HG03108 (cell line): ENCODE data around the gene RHOBTB1.
"Not testable (repeated sequence)": the region's sequence is repeated elsewhere in the genome, so short reads cannot be mapped to it uniquely, and the experiment has no call there.

ENCODE experiments used
- ATAC-seq: cut with Tn5 transposase; IDR thresholded peaks from one replicate; pipeline ENCODE4 v1.9.1; 2021; ENCODE audit warnings: moderate library complexity; ENCODE audit not compliant: unreplicated experiment

RHOBTB1 gene

DNA sequence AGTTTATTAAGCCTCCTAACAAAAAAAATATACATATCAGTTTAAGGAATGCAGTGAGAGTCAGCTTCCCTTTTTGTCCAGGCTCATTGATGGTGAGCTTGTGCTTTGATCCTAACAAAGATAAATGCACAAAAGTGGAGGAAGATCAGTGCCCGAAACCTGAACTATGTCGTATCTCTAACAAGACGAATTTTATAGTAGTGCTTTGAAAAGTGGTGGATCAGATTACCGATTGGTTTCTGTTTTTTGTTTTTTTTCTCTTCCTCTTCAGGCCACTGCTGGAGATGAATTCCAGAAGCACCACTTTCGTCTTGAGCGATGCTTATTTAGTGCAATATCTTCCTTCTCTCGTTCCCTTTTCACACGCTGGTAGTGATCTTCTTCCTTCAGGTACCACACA lies 72.8 kb downstream of the RHOBTB1 start:
- ATAC-seq, result no peak

DNA sequence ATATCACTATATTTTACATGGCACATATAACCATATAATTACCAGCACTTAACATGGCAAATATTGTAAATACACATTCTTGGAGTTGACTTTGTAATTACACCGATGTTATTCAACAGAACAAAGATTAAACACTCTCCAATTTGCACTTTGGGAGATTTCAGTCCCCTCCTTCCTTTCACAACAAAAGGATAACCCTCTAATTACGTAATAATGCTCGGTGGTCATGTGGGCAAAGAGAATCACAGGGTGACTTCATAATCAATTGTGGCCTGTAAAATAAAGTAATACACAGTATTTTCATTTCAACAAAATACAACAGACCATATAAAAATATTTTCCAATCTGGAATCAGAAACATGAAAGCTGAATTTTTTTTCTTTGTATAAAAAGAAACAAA lies 73.2 kb downstream of the RHOBTB1 start:
- ATAC-seq, result no peak

DNA sequence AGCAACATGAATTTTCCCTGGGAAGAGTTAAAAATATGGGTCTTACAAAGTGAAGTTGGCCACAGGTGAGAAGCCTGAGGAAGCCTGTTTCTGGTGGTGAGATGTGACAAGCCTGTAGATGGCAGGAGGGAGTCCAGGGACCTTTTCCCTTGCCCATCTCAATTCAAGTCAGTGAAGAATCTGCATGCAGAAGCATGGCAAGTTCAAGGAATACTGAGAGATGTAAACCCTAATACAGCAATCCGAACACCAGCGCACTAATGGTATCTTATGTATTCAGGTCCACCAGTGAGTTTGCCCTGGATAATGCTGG lies 73.6 kb downstream of the RHOBTB1 start:
- ATAC-seq, result no peak

DNA sequence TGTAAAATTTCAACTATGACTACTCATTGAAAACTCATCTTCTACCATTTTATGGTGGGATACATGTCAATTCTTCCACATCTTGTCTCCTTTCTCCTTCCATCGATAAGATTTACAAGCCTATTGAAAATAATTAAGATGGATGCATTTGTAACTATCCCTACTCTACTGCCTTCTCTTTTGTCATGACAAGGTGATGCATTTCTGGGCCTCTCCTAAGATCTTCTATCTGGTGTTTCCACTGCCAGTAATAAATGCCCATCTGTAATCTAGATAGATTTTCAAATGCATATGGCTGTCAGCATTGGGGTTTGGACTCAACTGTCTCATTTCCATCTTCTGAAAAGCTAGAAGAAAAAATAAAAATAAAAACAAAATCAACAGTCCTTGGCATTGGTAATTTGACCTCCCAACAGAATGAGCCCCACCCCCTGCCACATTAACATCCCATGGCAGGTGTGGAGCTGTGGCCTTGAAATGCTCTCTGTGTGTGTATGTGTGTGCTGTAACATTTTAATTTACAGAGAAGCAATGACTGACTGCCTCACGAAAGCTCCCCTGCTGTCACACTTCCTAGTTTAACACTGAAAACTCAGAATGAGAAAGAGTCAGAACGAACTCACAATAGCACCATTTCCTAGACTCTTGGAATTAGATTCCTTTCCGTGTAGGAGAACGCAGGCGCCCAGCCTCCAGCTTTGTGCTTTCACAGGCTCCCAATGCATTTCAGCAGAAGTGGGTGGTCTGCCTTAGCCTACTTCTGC lies 74.2 kb downstream of the RHOBTB1 start:
- ATAC-seq, result no peak

DNA sequence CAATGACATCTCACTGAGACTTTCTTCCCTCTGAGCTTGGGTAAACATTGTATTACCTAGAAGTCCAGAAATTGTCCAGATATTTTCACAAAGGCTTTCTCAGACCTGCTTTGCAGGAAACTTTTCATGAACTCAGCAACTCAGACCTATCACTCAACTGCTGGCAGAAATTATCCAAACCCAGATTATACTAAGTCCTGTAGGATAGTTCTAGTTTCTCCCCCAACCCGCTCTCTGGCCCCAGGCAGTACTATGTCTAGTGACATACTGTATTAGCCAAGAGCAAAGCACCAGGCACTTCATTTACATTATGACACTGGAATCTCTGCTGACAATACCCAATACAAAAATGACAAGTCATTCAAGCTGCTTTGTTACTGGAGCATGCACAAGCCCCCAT lies 75.0 kb downstream of the RHOBTB1 start:
- no peak for ATAC-seq

DNA sequence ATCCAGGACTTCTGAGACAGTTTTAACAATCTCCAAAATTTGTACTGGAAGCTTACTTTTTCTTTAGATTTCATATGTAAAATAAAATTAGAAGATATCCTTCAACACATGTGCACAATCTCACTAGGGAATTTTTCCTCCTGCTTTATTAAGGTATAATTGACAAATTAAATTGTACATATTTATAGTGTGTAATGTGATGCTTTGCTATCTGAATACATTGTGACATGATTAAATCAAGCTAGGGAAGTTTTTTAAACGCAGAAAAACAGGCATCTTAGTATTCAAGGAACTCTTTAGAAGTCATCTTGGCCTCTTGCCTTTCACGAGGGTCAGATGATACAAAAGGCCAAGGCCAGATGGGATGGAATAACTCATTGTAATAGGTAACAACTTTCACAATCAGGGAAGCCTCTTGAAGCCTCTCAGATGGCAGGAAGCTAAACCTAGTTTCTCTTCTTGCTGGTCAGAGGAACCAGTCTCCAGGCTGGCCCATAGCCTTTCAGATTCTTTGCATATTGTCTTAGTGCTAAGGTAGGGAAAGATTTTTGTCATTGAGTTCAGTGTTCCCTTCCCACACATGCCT lies 78.7 kb downstream of the RHOBTB1 start:
- ATAC-seq, result no peak

DNA sequence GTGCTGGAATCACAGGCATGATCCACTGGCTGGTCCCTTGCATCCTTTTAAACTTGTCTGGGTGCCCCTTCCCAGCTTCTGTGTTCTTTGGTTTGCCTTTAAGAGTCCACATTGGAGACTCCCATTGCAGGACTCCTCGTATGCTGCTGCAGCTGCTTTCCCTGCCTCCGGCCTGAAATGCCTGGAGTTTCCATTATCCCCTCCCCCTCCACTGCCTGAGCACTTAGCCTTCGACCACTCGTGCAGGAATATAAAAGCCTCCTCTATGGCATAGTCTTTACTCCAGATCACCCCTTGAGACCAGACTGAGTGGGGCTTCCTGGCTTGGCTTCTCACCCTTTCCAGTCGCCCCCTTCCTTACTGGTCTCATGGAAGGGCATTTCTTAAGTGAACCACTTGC lies 80.2 kb downstream of the RHOBTB1 start:
- no peak for ATAC-seq

DNA sequence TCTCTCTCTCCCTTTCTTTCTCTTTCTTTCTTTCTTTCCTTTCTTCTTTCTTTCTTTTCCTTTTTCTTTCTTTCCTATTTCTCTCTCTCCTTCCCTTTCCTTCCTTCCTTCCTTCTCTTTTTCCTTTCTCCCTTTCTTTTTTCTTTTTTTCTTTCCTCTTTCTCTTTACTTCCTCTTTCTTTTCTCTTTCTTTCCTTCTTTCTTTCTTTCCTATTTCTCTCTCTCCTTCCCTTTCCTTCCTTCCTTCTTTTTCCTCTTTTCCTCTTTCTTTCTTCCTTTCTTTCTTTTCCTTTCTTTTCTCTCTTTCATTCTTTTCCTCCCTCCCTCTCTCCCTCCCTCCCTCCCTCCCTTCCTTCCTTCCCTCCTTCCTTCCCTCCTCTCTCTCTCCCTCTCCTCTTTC lies 81.5 kb downstream of the RHOBTB1 start:
- no peak for ATAC-seq

DNA sequence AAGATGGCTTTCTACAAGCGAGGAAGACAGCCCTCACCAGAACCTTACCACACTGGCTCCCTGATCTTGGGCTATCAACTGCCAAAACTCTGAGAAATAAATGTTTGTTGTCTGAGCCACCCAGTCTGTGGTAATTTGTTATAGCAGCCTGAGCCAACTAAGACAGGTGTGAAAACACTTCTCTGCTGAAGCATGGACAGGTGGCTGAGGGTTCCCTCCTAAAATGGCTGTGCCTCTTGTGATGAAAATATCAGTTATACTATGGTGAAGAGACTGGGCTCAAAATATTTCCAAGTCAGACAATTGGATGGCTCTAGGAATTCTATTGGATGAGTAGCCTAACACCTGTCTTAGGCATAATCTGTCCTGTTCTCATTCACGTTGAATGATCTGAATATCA lies 87.6 kb downstream of the RHOBTB1 start:
- no peak for ATAC-seq

DNA sequence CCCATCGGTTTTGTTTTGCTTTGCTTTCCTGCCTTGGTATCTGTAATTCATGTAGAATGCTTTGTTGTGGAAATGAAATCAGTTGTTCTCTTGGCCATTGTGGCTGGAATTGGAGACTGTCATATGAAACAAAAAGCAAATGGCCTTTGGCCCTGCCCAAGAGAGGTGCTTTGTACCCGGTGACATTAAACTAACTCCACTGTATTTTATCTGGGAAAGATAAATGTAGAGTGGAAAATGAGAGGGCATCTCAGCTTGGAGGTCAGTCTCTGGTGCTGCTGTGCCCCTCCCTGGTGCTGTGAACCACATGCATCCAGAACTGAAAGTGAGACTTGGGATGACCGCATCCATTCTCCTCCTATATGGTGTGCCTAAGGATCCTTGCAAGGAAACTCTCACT lies 90.3 kb downstream of the RHOBTB1 start:
- no peak for ATAC-seq

DNA sequence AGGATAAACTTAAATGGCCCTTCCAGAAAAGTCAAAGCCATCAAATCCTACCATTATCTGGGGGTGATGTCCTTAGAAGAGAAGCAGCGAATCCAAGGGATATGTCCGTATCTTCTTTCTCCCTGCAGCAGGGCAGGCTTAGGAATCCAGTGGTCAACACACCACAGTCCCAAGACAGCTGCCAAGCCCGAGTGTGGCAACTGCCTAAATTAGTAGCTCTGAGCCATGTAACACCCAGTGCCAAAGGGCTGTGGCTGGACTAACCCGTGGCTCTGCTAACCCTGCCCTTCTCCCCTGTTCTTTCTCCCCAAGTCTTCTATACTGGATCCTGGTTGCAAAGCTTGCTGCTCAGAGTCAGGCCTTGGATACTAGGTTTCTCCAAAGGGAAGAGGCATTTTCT lies 90.9 kb downstream of the RHOBTB1 start:
- ATAC-seq, result no peak

DNA sequence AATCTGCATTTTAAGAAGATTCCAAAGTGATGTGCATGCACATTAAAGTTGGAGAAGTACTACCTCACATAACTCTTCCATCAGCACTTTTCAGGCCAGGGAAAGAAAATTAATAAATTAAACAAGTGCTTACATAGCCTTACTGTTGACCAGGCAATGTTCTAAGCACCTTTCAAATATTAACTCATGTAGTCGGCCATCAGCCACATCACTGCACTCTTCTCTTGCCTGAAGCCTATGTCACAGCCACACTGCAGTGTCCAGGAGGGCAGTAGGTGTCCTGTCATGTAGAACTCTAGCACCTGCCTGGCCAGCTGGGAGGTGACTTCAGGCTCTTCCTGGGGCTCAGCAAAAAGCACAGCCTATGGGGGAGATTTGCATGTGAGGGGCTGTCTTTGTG lies 94.2 kb downstream of the RHOBTB1 start:
- ATAC-seq, result no peak

DNA sequence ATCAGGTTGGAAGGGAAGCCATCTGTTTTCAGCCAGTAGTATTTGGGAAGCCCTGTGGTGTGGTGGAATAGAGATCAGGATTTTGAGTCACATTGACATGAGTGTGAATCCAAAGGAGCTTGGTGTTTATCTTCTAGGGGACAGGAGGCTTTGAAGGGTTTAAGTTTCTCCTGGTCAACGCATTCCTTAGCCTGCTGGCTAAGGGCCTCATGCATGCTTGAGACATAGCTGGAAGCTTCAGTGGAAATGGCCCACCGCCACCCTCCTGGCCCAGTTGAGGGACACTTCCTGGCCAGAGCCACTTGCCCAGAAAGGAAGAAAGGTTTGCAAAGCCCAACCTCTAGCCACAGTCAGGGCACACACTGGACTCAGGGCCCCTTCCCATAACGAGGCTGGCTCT lies 94.8 kb downstream of the RHOBTB1 start:
- no peak for ATAC-seq

DNA sequence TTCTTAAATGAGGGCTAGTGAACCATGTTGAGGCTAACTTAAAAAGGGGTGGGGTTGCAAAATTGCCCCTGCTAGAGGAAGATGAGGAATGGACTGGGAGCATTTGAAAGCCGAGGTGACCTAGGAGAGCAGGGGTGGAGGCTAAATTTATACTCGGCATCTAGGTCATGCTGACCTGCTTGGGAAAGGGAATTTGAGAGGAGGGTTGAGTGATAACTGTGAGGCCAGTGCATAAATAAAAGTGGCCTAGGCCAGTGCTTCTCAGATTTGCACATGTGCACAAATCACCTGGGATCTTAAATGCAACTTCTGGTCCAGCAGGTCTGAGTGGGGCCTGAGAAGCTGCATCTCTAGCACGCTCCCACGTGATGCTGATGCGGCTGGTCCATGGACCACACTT lies 95.3 kb downstream of the RHOBTB1 start:
- no peak for ATAC-seq

DNA sequence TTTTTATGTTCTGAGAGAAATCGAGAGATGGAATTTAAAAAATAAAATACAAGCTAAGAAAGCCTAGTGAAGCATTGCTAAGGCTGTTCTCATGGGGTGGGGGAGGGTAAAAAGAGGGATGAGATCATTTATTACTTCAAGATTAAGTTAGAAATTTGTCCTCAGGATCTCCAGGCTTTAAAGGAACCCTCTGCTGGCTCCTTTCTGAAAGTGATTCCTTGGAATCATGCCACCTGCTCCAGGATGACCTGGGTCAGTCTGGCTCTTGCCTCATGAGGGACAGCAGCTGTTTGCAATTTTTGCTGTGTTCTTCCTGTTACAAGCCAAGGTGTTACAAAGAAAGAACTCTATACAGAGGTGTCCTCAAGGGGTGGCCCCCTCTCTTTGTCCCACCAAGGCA lies 95.9 kb downstream of the RHOBTB1 start:
- ATAC-seq, result no peak

DNA sequence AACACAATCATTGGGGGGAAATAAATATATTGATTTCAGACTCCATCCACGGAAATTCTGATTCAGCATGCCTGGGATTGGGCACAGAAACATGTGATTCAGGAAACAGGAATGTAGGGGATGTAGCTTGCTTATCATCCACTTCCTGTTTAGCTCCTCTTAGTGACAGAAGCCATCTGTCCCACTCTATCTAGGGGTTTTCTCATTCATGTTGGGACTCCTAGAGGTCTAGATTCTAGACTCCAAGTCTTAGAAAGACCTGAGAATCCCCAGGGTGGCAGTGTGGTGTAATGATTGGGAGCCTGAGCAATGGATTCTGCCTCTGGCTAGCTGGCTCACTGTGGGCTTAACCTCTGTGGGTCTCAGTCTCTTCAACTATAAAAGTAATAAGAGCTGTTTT lies 97.8 kb downstream of the RHOBTB1 start:
- ATAC-seq, result no peak

DNA sequence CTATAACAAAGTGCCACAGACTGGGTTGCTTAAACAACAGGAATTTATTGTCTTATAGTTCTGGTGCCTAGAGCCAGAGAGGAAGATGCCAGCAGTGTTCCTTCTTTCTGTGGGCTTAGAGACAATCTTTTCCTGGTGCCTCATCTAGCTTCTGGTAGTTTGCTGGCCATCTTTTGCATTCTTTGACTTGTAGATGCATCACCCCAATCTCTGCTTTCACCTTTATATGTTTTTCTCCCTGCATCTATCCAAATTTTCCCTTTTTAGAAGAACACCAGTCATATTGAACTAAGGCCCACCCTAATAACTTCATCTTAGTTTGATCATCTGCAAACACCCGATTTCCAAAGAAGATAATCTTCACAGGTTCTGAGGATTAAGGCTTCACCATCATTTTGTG lies 98.9 kb downstream of the RHOBTB1 start:
- no peak for ATAC-seq

DNA sequence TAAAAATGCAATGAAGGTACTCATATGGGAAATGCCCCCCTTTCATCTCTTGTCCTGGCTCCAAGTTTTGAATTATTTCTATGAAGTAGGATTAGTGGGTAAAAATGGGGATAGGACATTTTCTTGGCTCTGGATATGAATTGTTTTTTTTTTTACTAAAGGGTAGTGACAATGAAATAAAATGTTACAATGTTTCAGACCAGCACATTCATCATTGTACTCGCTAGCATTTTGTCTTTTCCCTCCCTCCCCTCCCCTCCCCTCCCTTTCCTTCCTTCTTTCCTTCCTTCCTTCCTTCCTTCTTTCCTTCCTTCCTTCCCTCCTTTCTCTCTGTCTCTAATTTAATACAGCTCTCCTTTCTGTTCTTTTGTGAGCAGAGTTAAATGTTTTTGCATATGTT lies 101.3 kb downstream of the RHOBTB1 start:
- no peak for ATAC-seq

DNA sequence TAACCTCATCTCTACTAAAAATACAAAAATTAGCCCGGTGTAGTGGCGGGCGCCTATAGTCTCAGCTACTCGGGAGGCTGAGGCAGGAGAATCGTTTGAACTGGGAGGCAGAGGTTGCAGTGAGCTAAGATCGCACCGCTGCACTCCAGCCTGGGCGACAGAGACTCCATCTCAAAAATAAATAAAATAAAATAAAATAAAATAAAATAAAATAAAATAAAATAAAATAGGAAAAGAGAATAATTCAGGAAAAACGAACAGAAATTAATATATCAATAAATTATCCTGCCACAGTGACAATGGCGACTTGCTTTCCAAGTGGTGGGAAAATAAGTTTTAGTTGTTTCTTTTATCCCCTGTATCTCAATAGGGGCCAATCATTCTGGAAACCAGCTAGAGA lies 102.8 kb downstream of the RHOBTB1 start:
- ATAC-seq, result not testable (repeated sequence)

DNA sequence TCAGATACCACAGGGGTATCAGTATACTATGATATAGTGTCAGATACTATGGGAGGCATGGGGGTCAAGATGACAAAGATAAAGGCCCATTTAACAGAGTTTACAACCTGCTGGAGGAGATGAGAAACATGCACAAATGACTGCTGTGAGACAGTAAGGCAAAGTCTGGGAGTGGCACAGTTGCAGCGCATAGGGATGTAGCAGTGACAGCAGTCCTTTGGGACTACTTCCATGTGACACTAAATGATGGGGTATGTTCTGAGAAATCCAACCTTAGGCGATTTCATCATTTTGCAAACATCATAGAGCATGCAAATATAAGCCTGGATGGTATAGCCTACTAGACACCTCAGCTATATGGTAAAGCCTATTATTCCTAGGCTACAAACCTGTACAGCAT lies 108.9 kb downstream of the RHOBTB1 start:
- ATAC-seq, result no peak

DNA sequence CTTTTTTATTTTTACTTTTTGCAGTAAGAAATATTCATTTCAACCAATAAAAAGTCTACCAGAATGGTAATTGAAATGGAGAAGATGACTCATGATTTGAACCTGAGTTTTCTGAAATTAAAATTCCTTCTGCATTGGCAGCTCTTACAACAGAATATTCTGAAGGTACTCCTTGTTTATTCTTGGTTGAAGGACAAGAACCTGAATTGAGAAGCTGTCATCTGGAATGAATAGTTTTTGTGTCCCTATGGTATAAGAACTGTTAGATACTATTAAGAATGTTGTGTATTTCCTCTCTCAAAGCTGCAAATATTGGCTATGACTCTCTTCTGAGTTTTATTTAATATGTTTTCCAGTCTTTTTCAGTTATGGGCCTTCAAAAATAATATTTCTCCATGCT lies 109.6 kb downstream of the RHOBTB1 start:
- ATAC-seq, result no peak

DNA sequence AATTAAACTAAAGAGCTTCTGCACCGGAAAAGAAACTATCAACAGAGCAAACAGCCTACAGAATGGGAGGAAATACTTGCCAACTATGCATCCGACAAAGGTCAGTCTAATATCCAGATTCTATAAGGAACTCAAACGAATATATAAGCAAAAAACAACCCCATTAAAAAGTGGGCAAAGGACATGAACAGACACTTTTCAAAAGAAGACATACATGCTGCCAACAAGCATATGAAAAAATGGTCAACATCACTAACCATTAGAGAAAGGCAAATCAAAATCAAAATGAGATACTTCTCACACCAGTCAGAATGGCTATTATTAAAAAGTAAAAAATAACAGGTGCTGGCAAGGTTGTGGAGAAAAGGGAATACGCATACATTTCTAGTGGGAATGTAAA lies 111.8 kb downstream of the RHOBTB1 start:
- ATAC-seq, result not testable (repeated sequence)

DNA sequence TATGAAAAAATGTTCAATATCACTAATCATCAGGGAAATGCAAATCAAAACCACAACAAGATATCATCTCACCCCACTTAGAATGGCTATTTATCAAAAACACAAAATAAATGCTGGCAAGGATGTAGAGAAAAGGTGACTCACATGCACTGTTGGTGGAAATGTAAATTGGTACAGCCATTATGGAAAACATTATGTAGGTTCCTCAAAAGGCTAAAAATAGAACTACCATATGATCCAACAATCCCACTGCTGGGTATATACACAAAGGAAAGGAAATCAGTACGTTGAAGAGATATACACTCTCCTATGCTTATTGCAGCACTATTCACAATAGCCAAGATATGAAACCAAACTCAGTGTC lies 115.5 kb downstream of the RHOBTB1 start:
- ATAC-seq, result no peak
